Transverse colon (tissue), 4 donors: ENCODE results near the gene OFD1. TPM values are rescaled to one million over a fixed set of nuclear protein-coding genes. Genes with fewer than 3 reads are reported as not detected.

Experiments used
- DNase-seq: peaks from one replicate; pipeline ENCODE4 v3.0.0-alpha.2; 2019
- H3K27ac ChIP-seq, 4 donors: fragments of 200-600 bp; sonication (generic); 2 replicates each; pipeline ENCODE4 v1.5.1; 2016 to 2018; ENCODE audit warnings: inconsistent platforms in 4 of 4
- H3K27me3 ChIP-seq: fragments of 200-600 bp; sonication (generic); 2 replicates; pipeline ENCODE4 v1.5.1; 2017; ENCODE audit warnings: inconsistent platforms
- H3K36me3 ChIP-seq, 4 donors: fragments of 200-600 bp; sonication (generic); 2 replicates each; pipeline ENCODE4 v1.5.1; 2017 to 2019; ENCODE audit warnings: inconsistent platforms in 4 of 4
- H3K4me1 ChIP-seq, 4 donors: fragments of 200-600 bp; sonication (generic); 2 replicates each; pipeline ENCODE4 v1.5.1; 2017 to 2020; ENCODE audit warnings: inconsistent platforms in 4 of 4
- H3K4me3 ChIP-seq, 4 donors: fragments of 200-600 bp; sonication (generic); 1 replicate in 1 of 4; 2 replicates in 3 of 4; pipeline versions ENCODE4 v1.5.1 to v1.6.1; 2017 to 2019; ENCODE audit warnings: inconsistent platforms in 4 of 4
- H3K9me3 ChIP-seq, 2 donors: fragments of 200-600 bp; sonication (generic); 2 replicates each; pipeline ENCODE4 v1.5.1; 2017 to 2019; ENCODE audit warnings: inconsistent platforms in 2 of 2
- CTCF ChIP-seq, 5 experiments: fragments of 200-600 bp in 3 of 5; fragments of 450-650 bp in 2 of 5; sonication (generic) in 3 of 5; IDR thresholded peaks; 1 replicate in 2 of 5; 2 replicates in 3 of 5; pipeline ENCODE4 v1.5.1; 2016 to 2017; ENCODE audit warnings: antibody characterized with exemption in 5 of 5, inconsistent platforms in 3 of 5, mild to moderate bottlenecking in 2 of 5, moderate library complexity in 1 of 5
- EP300 ChIP-seq: sonication (generic); formaldehyde crosslinking; IDR thresholded peaks from one replicate; pipeline ENCODE4 v1.6.1; 2017; ENCODE audit warnings: antibody characterized with exemption, low read depth
- POLR2A ChIP-seq: fragments of 450-650 bp; IDR thresholded peaks from one replicate; pipeline ENCODE4 v1.6.1; 2016; ENCODE audit warnings: antibody characterized with exemption, mild to moderate bottlenecking, moderate library complexity
- POLR2AphosphoS5 ChIP-seq, 3 donors: sonication (generic); formaldehyde crosslinking; IDR thresholded peaks; one replicate each; pipeline ENCODE4 v1.6.1; 2016; ENCODE audit warnings: antibody characterized with exemption in 3 of 3
- WGBS, 2 donors: methylation state at CpG; one replicate each; pipeline ENCODE4 v1.1.5; 2018; ENCODE audit warnings: low coverage in 1 of 2; 5-methylcytosine and 5-hydroxymethylcytosine counted together
- in situ Hi-C, 4 donors: fragments of 200-750 bp; cut with MboI; loops; one replicate each; pipeline versions ENCODE4 v1.15.0 to v1.15.1; 2017; ENCODE audit warnings: low sequenced_read_pairs in 3 of 4, low pct_ligation_motif_present in 1 of 4, low pct_unique_long_range_greater_than_20kb in 1 of 4
- intact Hi-C: fragments of 100-400 bp; cut with DNase I; formaldehyde crosslinking; loops from one replicate; pipeline ENCODE4 v1.15.1; 2023; ENCODE audit warnings: low total_unique reads
- total RNA-seq, 4 donors: library from RNA; depleted of rRNA; stranded (reverse); fragments of >200 nt; gene quantifications; one replicate each; pipeline ENCODE4 v1.1.0, GENCODE V29; 2016

The OFD1 gene
- total RNA-seq, 4 donors from 2014 or later: 27.2 to 184 (median 62.8) TPM

- Histone ChIP-seq H3K36me3 (no peaks in the 10 kb centered on the region), H3K4me1 (no peaks in the 10 kb centered on the region), H3K27ac (no peak overlapping the region), H3K4me3 (no peak overlapping the region), H3K9me3 (no peaks in the 10 kb centered on the region), H3K27me3 (no peaks in the 10 kb centered on the region)
- DNase-seq: no peak
- in situ Hi-C loops (loop anchor here in 1 of 4 donors (5.0 to 25.0 kb wide), 2 partner anchors 86 to 289 kb away; partner anchors contain the start of gene GEMIN8), intact Hi-C loops (no loop called here)
- TF ChIP-seq EP300 (no peak), POLR2AphosphoS5 (IDR thresholded peaks at IDR 0.05) (no peak), CTCF (IDR thresholded peaks at IDR 0.05) (no peak), POLR2A (no peak)
- 75 to 95% methylated on average over 2 to 3 of the region's 3 CpGs for WGBS, 2 donors
These were observed 13.9 kb downstream of the OFD1 start for GRCh38 chrX:13748486-13748885.

- H3K36me3 ChIP-seq: no peaks in the 10 kb centered on the region
- H3K27me3 ChIP-seq: no peaks in the 10 kb centered on the region
- H3K4me3 ChIP-seq: no peak overlapping the region
- intact Hi-C loops: loop anchor here (10.0 kb wide), 1 partner anchor 285 kb away; no protein-coding TSS in a partner anchor
- no peaks in the 10 kb centered on the region for H3K4me1 ChIP-seq
- no peak for TF ChIP-seq POLR2A
- TF ChIP-seq EP300: no peak
- no peak for TF ChIP-seq POLR2AphosphoS5 (IDR thresholded peaks at IDR 0.05)
- TF ChIP-seq CTCF (IDR thresholded peaks at IDR 0.05): peak; percentile 37 to 46 (median 43)
- in situ Hi-C loops: loop anchor here in 3 of 4 donors (10.0 to 25.0 kb wide), 3 partner anchors 238 to 287 kb away; partner anchors contain the start of gene GEMIN8 (in 3 of the 3)
- no peaks in the 10 kb centered on the region for H3K9me3 ChIP-seq
- no peak overlapping the region for H3K27ac ChIP-seq
- no peak for DNase-seq
These were observed 15.7 kb downstream of the OFD1 start for GRCh38 chrX:13750204-13750603.

GRCh38 chrX:13750812-13751211, 16.3 kb downstream of the OFD1 start:
- in situ Hi-C loops (loop anchor here in 3 of 4 donors (10.0 to 25.0 kb wide), 3 partner anchors 239 to 286 kb away; partner anchors contain the start of gene GEMIN8 (in 3 of the 3)), intact Hi-C loops (loop anchor here (10.0 kb wide), 1 partner anchor 284 kb away; no protein-coding TSS in a partner anchor)
- Histone ChIP-seq H3K27me3 (no peaks in the 10 kb centered on the region), H3K36me3 (no peaks in the 10 kb centered on the region), H3K4me3 (no peak overlapping the region), H3K27ac (no peak overlapping the region), H3K4me1 (no peaks in the 10 kb centered on the region), H3K9me3 (no peaks in the 10 kb centered on the region)
- TF ChIP-seq POLR2A: no peak
- TF ChIP-seq CTCF (IDR thresholded peaks at IDR 0.05): no peak
- DNase-seq: no peak

- intact Hi-C loops (loop anchor here (10.0 kb wide), 1 partner anchor 283 kb away; no protein-coding TSS in a partner anchor), in situ Hi-C loops (loop anchor here in 3 of 4 donors (10.0 to 25.0 kb wide), 3 partner anchors 240 to 285 kb away; partner anchors contain the start of gene GEMIN8 (in 3 of the 3))
- Histone ChIP-seq H3K36me3 (no peaks in the 10 kb centered on the region), H3K4me1 (no peaks in the 10 kb centered on the region), H3K4me3 (no peak overlapping the region), H3K27ac (no peak overlapping the region), H3K27me3 (no peaks in the 10 kb centered on the region), H3K9me3 (no peaks in the 10 kb centered on the region)
- no peak for DNase-seq
- TF ChIP-seq POLR2AphosphoS5 (IDR thresholded peaks at IDR 0.05) (no peak), POLR2A (no peak), CTCF (IDR thresholded peaks at IDR 0.05) (no peak), EP300 (no peak)
- 67% methylated on average over 1 to 3 of the region's 3 CpGs for WGBS, 2 donors
These were observed 17.6 kb downstream of the OFD1 start for GRCh38 chrX:13752141-13752540.
